Chondrocyte (in vitro differentiated cells): ENCODE measurements around the gene RERE. TPM values are rescaled to one million over a fixed set of nuclear protein-coding genes. Genes with fewer than 3 reads are reported as not detected.

Experiments used
- DNase-seq: peaks from one replicate; pipeline ENCODE4 v3.0.0; 2021; ENCODE audit warnings: mixed read lengths, low spot score
- H3K27ac Mint-ChIP-seq: one replicate; pipeline ENCODE4 v1.8.0; 2021; ENCODE audit warnings: mild to moderate bottlenecking, moderate library complexity, mixed read lengths; ENCODE audit not compliant: unreplicated experiment
- H3K27me3 Mint-ChIP-seq: 2 replicates; pipeline ENCODE4 v1.8.0; 2021; ENCODE audit warnings: low read depth, mixed read lengths
- H3K36me3 Mint-ChIP-seq: 2 replicates; pipeline ENCODE4 v1.8.0; 2021; ENCODE audit warnings: low read depth, mixed read lengths
- H3K4me1 Mint-ChIP-seq: 2 replicates; pipeline ENCODE4 v1.8.0; 2021; ENCODE audit warnings: low read depth, mild to moderate bottlenecking, mixed read lengths
- H3K4me3 Mint-ChIP-seq: one replicate; pipeline ENCODE4 v1.8.0; 2021; ENCODE audit warnings: mild to moderate bottlenecking, moderate library complexity, mixed read lengths; ENCODE audit not compliant: unreplicated experiment
- H3K9me3 Mint-ChIP-seq: 2 replicates; pipeline ENCODE4 v1.8.0; 2021; ENCODE audit warnings: low read depth, mixed read lengths
- total RNA-seq: library from RNA; stranded (reverse); gene quantifications from 3 replicates; pipeline ENCODE4 v1.2.1, GENCODE V29; 2021
- TF ChIP-seq, protein P1 (sequence below): fragments of 200-600 bp; sonication (generic); IDR thresholded peaks from 2 replicates; pipeline ENCODE4 v1.5.0; 2021; ENCODE audit warnings: antibody characterized with exemption, mild to moderate bottlenecking, moderate library complexity

The RERE gene
- total RNA-seq, 1 donor from 2014 or later: 64.9 TPM

DNA sequence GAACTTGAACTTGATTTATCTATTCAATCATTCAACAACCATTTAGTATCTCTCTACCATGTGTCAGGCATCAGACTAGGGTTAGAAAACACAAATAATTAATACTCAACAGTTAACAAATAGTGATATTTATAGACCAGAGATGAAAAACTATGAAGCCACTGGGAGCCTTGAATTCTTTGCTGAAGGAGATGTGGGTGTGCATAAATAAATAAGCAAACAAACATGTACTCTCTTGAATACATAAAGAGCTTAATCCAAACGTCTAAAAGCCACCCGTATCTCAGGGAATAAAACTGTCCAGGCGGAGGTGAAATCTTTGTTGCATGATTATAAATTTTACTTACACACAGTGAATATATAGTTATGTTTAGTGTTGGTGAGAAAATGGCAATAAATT, 333.9 kb downstream of the RERE start:
- H3K36me3 Mint-ChIP-seq: peaks cover 2% of the 10 kb centered on the region
- TF ChIP-seq, protein P1, sequence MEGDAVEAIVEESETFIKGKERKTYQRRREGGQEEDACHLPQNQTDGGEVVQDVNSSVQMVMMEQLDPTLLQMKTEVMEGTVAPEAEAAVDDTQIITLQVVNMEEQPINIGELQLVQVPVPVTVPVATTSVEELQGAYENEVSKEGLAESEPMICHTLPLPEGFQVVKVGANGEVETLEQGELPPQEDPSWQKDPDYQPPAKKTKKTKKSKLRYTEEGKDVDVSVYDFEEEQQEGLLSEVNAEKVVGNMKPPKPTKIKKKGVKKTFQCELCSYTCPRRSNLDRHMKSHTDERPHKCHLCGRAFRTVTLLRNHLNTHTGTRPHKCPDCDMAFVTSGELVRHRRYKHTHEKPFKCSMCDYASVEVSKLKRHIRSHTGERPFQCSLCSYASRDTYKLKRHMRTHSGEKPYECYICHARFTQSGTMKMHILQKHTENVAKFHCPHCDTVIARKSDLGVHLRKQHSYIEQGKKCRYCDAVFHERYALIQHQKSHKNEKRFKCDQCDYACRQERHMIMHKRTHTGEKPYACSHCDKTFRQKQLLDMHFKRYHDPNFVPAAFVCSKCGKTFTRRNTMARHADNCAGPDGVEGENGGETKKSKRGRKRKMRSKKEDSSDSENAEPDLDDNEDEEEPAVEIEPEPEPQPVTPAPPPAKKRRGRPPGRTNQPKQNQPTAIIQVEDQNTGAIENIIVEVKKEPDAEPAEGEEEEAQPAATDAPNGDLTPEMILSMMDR: no peak
- H3K9me3 Mint-ChIP-seq: no peaks in the 10 kb centered on the region
- no peaks in the 10 kb centered on the region for H3K27me3 Mint-ChIP-seq
- peaks cover 21% of the 10 kb centered on the region for H3K4me1 Mint-ChIP-seq
- no peak overlapping the region for H3K4me3 Mint-ChIP-seq
- H3K27ac Mint-ChIP-seq: no peak overlapping the region
- no peak for DNase-seq

DNA sequence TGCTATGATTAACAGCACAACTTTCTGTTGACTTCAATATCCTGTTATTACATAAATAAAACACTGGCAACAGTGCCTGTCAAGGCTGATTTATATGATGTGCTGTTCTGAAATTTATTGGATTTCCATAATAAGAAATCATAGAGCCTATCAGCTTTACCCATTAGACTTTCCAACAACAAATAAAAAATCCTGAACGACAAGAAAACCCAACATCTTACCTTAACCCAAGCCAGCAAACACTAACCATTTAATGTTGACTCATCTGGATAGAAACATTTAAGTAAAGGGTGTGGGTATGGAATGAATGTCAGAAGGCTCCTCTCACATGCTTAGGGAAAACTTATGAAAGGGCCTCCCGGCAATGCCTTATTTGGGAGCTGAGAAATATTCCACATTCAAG, 334.5 kb downstream of the RERE start:
- TF ChIP-seq, protein P1: no peak
- no peak for DNase-seq
- peaks cover 2% of the 10 kb centered on the region for H3K36me3 Mint-ChIP-seq
- H3K4me3 Mint-ChIP-seq: no peak overlapping the region
- peak overlapping the region; percentile 84 for H3K27ac Mint-ChIP-seq
- no peaks in the 10 kb centered on the region for H3K9me3 Mint-ChIP-seq
- peaks cover 24% of the 10 kb centered on the region for H3K4me1 Mint-ChIP-seq
- H3K27me3 Mint-ChIP-seq: no peaks in the 10 kb centered on the region

DNA sequence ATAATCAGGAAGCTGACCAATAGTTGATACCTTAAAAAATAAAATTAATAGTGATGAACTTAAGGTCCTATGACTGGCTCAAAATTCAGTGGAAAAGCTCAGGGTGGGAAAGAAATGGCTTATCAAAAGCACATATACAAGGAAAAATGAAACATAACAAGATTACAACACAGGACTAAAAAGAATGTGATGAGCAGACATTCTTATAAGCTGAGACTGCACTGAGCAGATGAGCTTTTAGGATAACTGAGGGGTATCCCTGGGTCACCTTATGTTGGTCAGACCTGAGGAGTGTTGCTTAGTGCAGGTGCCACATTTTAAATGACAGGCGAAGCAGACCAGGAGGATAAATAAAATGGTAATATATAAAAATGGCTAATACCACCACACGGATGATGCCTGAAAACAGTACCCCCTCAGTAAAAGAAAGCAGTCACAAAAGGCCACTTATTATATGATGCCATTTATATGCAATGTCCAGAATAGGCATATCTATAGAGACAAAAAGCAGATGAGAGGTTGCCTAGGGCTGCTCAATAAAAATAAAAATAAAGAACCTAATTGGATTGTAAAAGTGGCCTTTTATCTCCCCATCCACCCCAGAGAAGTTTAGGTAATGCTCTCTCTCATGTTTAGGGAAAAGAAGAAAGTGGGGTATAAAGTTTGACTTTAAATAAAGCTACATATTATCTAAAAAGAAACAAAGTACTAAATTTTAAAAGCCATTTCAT, 335.6 kb downstream of the RERE start:
- peaks cover 36% of the 10 kb centered on the region for H3K4me1 Mint-ChIP-seq
- H3K9me3 Mint-ChIP-seq: no peaks in the 10 kb centered on the region
- no peak for DNase-seq
- H3K4me3 Mint-ChIP-seq: no peak overlapping the region
- H3K27ac Mint-ChIP-seq: no peak overlapping the region
- H3K36me3 Mint-ChIP-seq: no peaks in the 10 kb centered on the region
- no peaks in the 10 kb centered on the region for H3K27me3 Mint-ChIP-seq
- TF ChIP-seq, protein P1: no peak

DNA sequence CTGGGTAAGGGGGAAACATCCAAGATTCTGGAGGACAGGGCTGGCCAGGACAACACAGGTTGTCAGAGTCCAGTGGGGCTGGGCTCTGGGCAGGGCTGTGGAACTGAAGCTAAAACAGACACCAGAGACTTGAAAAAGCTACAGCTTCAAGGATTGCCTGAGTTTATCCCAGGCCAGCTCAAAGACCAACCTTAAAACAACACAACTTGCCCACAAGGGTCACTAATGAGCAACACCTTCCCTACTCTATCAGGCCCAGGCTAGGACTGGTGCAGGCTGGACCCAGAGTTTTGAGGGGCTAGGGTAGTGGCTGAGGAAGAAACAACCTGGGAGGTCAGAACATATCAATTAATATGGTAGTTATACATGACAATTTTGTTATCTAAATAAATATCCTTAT, 338.9 kb downstream of the RERE start:
- H3K4me3 Mint-ChIP-seq: no peak overlapping the region
- H3K9me3 Mint-ChIP-seq: no peaks in the 10 kb centered on the region
- no peaks in the 10 kb centered on the region for H3K36me3 Mint-ChIP-seq
- no peaks in the 10 kb centered on the region for H3K27me3 Mint-ChIP-seq
- TF ChIP-seq, protein P1: no peak
- H3K27ac Mint-ChIP-seq: no peak overlapping the region
- peaks cover 41% of the 10 kb centered on the region for H3K4me1 Mint-ChIP-seq
- no peak for DNase-seq

DNA sequence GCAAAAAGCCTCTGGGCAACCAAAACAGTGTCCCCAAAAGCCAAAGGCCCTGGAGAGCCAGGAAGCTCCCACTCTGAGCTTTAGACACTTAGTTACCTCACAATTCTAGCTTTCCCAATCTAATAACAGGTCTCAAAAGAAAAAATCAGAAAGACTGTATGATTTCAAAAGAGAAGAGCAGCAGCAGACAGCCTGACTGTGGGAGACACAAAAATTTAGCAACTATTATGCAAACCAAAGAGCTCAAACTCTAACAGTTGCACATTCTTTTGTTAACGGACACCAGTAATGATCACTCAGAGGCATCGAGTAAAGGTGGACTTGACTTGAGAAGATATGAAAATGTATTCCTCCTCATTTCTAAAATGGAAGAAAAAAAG, 339.5 kb downstream of the RERE start:
- H3K4me3 Mint-ChIP-seq: no peak overlapping the region
- no peak for DNase-seq
- H3K27ac Mint-ChIP-seq: peak overlapping the region; percentile 39
- TF ChIP-seq, protein P1: no peak
- H3K4me1 Mint-ChIP-seq: peaks cover 35% of the 10 kb centered on the region
- H3K36me3 Mint-ChIP-seq: no peaks in the 10 kb centered on the region
- H3K27me3 Mint-ChIP-seq: no peaks in the 10 kb centered on the region
- no peaks in the 10 kb centered on the region for H3K9me3 Mint-ChIP-seq
